Activated CD4-positive, alpha-beta T cell treated with anti-CD3 and anti-CD28 coated beads for 36 hours (primary cell): ENCODE data around the gene SCGN. TPM values are rescaled to one million over a fixed set of nuclear protein-coding genes. Genes with fewer than 3 reads are reported as not detected.

Experiments
- ATAC-seq: fragments of 200-7000 bp; cut with Tn5 transposase; one replicate; pipeline ENCODE4 v1.10.0; 2021; ENCODE audit warnings: mild to moderate bottlenecking, moderate library complexity
- CTCF ChIA-PET: fragments of 350-600 bp; sonication (Branson Sonifier 250); formaldehyde crosslinking; loops from one replicate; lab custom pipeline; 2021; ENCODE audit warnings: antibody characterized with exemption; lab: Charles Lee
- POLR2A ChIA-PET: fragments of 350-600 bp; sonication (Branson Sonifier 250); formaldehyde crosslinking; loops from one replicate; lab custom pipeline; 2021; ENCODE audit warnings: antibody characterized with exemption, inconsistent platforms; lab: Charles Lee
- DNase-seq: peaks from one replicate; pipeline ENCODE4 v3.0.0-alpha.2; 2020
- H3K27ac Mint-ChIP-seq: one replicate; pipeline ENCODE4 v1.8.0; 2021; ENCODE audit warnings: mixed read lengths
- H3K27me3 Mint-ChIP-seq: one replicate; pipeline ENCODE4 v1.8.0; 2021; ENCODE audit warnings: mixed read lengths
- H3K36me3 Mint-ChIP-seq: one replicate; pipeline ENCODE4 v1.8.0; 2021; ENCODE audit warnings: low read depth, mixed read lengths
- H3K4me1 Mint-ChIP-seq: one replicate; pipeline ENCODE4 v1.8.0; 2021; ENCODE audit warnings: mixed read lengths
- H3K4me3 Mint-ChIP-seq: one replicate; pipeline ENCODE4 v1.8.0; 2021; ENCODE audit warnings: mild to moderate bottlenecking, moderate library complexity, mixed read lengths
- H3K9me3 Mint-ChIP-seq: one replicate; pipeline ENCODE4 v1.8.0; 2021; ENCODE audit warnings: low read depth, mixed read lengths
- intact Hi-C, 2 experiments: fragments of 100-400 bp; cut with DNase I in 1 of 2; cut with micrococcal nuclease in 1 of 2; formaldehyde crosslinking; loops; one replicate each; pipeline versions ENCODE4 v1.14.2 to v1.15.1; 2022 to 2024; cut with DNase I, micrococcal nuclease
- total RNA-seq, 2 experiments: library from RNA; stranded (reverse); gene quantifications; one replicate each; pipeline ENCODE4 v1.2.3, GENCODE V29; 2021

The SCGN gene
- total RNA-seq, result not detected

- DNase-seq (peak; percentile 75), ATAC-seq (peak; percentile 47)
- CTCF ChIA-PET, result interaction anchor here (0.9 kb wide), 1 partner anchor 275 kb away, joined by 3 read pairs; no protein-coding TSS in a partner anchor
- H3K27me3 Mint-ChIP-seq, result peaks cover 51% of the 10 kb centered on the region
- H3K4me1 Mint-ChIP-seq, result peaks cover 3% of the 10 kb centered on the region
- POLR2A ChIA-PET, result no interaction called here
- intact Hi-C loops, result no loop called here
- no peaks in the 10 kb centered on the region for H3K9me3 Mint-ChIP-seq
- no peaks in the 10 kb centered on the region for H3K36me3 Mint-ChIP-seq
- H3K27ac Mint-ChIP-seq, result no peak within 1 kb of the TSS
- H3K4me3 Mint-ChIP-seq, result no peak within 1 kb of the TSS
Measured at GRCh38 chr6:25652007-25652515, at the start of gene SCGN. SCGN (plus strand) TSS chr6:25652215; CDS start chr6:25652404, 189 bp downstream.

GRCh38 chr6:25602674-25602982, 49.4 kb upstream of the SCGN start:
- H3K4me1 Mint-ChIP-seq, result no peaks in the 10 kb centered on the region
- H3K4me3 Mint-ChIP-seq, result no peak overlapping the region
- no peaks in the 10 kb centered on the region for H3K27me3 Mint-ChIP-seq
- no peaks in the 10 kb centered on the region for H3K9me3 Mint-ChIP-seq
- DNase-seq, result no peak
- ATAC-seq, result no peak
- intact Hi-C loops, result loop anchor here (1.0 to 5.0 kb wide), 6 partner anchors 46 to 379 kb away; no protein-coding TSS in a partner anchor
- H3K36me3 Mint-ChIP-seq, result no peaks in the 10 kb centered on the region
- CTCF ChIA-PET, result interaction anchor here (0.6 to 2.6 kb wide), 8 partner anchors 8 to 384 kb away, joined by 3 to 14 read pairs (median 6); no protein-coding TSS in a partner anchor
- H3K27ac Mint-ChIP-seq, result no peak overlapping the region
- POLR2A ChIA-PET, result no interaction called here

- H3K4me1 Mint-ChIP-seq, result no peaks in the 10 kb centered on the region
- no peaks in the 10 kb centered on the region for H3K9me3 Mint-ChIP-seq
- DNase-seq (no peak), ATAC-seq (no peak)
- ChIA-PET POLR2A (no interaction called here), CTCF (interaction anchor here (2.1 kb wide), 1 partner anchor 338 kb away, joined by 14 read pairs; no protein-coding TSS in a partner anchor)
- no peak overlapping the region for H3K4me3 Mint-ChIP-seq
- H3K27me3 Mint-ChIP-seq, result no peaks in the 10 kb centered on the region
- H3K36me3 Mint-ChIP-seq, result no peaks in the 10 kb centered on the region
- H3K27ac Mint-ChIP-seq, result no peak overlapping the region
- intact Hi-C loops, result loop anchor here (2.0 to 5.0 kb wide), 3 partner anchors 46 to 112 kb away; no protein-coding TSS in a partner anchor
Measured at GRCh38 chr6:25603251-25603650, 48.8 kb upstream of the SCGN start.

- Mint-ChIP-seq H3K4me3 (no peak overlapping the region), H3K4me1 (no peaks in the 10 kb centered on the region), H3K36me3 (no peaks in the 10 kb centered on the region), H3K27me3 (no peaks in the 10 kb centered on the region), H3K9me3 (no peaks in the 10 kb centered on the region), H3K27ac (no peak overlapping the region)
- POLR2A ChIA-PET, result no interaction called here
- DNase-seq (no peak), ATAC-seq (no peak)
- CTCF ChIA-PET, result interaction anchor here (0.8 to 2.5 kb wide), 2 partner anchors 47 to 345 kb away, joined by 3 to 8 read pairs; no protein-coding TSS in a partner anchor
- intact Hi-C loops, result loop anchor here in 1 of 2 experiments (2.0 kb wide), 1 partner anchor 327 kb away; no protein-coding TSS in a partner anchor
Measured at GRCh38 chr6:25606151-25606550, 45.9 kb upstream of the SCGN start.

GRCh38 chr6:25608558-25609174, 43.3 kb upstream of the SCGN start:
- intact Hi-C loops, result no loop called here
- Mint-ChIP-seq H3K36me3 (no peaks in the 10 kb centered on the region), H3K4me1 (no peaks in the 10 kb centered on the region), H3K27me3 (no peaks in the 10 kb centered on the region), H3K4me3 (no peak overlapping the region), H3K27ac (no peak overlapping the region), H3K9me3 (no peaks in the 10 kb centered on the region)
- DNase-seq (no peak), ATAC-seq (no peak)
- POLR2A ChIA-PET, result no interaction called here
- CTCF ChIA-PET, result interaction anchor here (1.3 kb wide), 1 partner anchor 343 kb away, joined by 4 read pairs; no protein-coding TSS in a partner anchor

- H3K36me3 Mint-ChIP-seq, result no peaks in the 10 kb centered on the region
- ATAC-seq (no peak), DNase-seq (no peak)
- H3K9me3 Mint-ChIP-seq, result no peaks in the 10 kb centered on the region
- H3K27me3 Mint-ChIP-seq, result no peaks in the 10 kb centered on the region
- H3K27ac Mint-ChIP-seq, result no peak overlapping the region
- no peak overlapping the region for H3K4me3 Mint-ChIP-seq
- no peaks in the 10 kb centered on the region for H3K4me1 Mint-ChIP-seq
- ChIA-PET POLR2A (no interaction called here), CTCF (no interaction called here)
- intact Hi-C loops, result no loop called here
Measured at GRCh38 chr6:25612666-25613065, 39.3 kb upstream of the SCGN start.

- H3K27ac Mint-ChIP-seq, result no peak overlapping the region
- CTCF ChIA-PET, result no interaction called here
- DNase-seq (no peak), ATAC-seq (no peak)
- intact Hi-C loops, result no loop called here
- H3K27me3 Mint-ChIP-seq, result no peaks in the 10 kb centered on the region
- H3K4me1 Mint-ChIP-seq, result no peaks in the 10 kb centered on the region
- POLR2A ChIA-PET, result no interaction called here
- no peak overlapping the region for H3K4me3 Mint-ChIP-seq
- no peaks in the 10 kb centered on the region for H3K36me3 Mint-ChIP-seq
- H3K9me3 Mint-ChIP-seq, result no peaks in the 10 kb centered on the region
Measured at GRCh38 chr6:25613415-25613814, 38.6 kb upstream of the SCGN start.

GRCh38 chr6:25614052-25614451, 38.0 kb upstream of the SCGN start:
- H3K36me3 Mint-ChIP-seq, result no peaks in the 10 kb centered on the region
- intact Hi-C loops, result no loop called here
- no peak overlapping the region for H3K4me3 Mint-ChIP-seq
- no peak overlapping the region for H3K27ac Mint-ChIP-seq
- H3K27me3 Mint-ChIP-seq, result no peaks in the 10 kb centered on the region
- no peak for DNase-seq
- ChIA-PET POLR2A (no interaction called here), CTCF (interaction anchor here (1.1 kb wide), 1 partner anchor 11 kb away, joined by 3 read pairs; no protein-coding TSS in a partner anchor)
- no peak for ATAC-seq
- H3K4me1 Mint-ChIP-seq, result no peaks in the 10 kb centered on the region
- H3K9me3 Mint-ChIP-seq, result no peaks in the 10 kb centered on the region

- H3K4me3 Mint-ChIP-seq, result no peak overlapping the region
- no peak for DNase-seq
- ChIA-PET POLR2A (no interaction called here), CTCF (interaction anchor here (0.6 to 1.1 kb wide), 2 partner anchors 9 to 125 kb away, joined by 3 read pairs; no protein-coding TSS in a partner anchor)
- H3K36me3 Mint-ChIP-seq, result no peaks in the 10 kb centered on the region
- H3K4me1 Mint-ChIP-seq, result no peaks in the 10 kb centered on the region
- intact Hi-C loops, result no loop called here
- H3K9me3 Mint-ChIP-seq, result no peaks in the 10 kb centered on the region
- H3K27me3 Mint-ChIP-seq, result no peaks in the 10 kb centered on the region
- no peak overlapping the region for H3K27ac Mint-ChIP-seq
- no peak for ATAC-seq
Measured at GRCh38 chr6:25615471-25615870, 36.5 kb upstream of the SCGN start.

- Mint-ChIP-seq H3K27ac (no peak overlapping the region), H3K36me3 (no peaks in the 10 kb centered on the region), H3K4me3 (no peak overlapping the region), H3K4me1 (no peaks in the 10 kb centered on the region), H3K9me3 (no peaks in the 10 kb centered on the region), H3K27me3 (no peaks in the 10 kb centered on the region)
- intact Hi-C loops, result no loop called here
- ATAC-seq, result no peak
- DNase-seq, result no peak
- ChIA-PET POLR2A (no interaction called here), CTCF (no interaction called here)
Measured at GRCh38 chr6:25617997-25618396, 34.0 kb upstream of the SCGN start.

- no peak for ATAC-seq
- CTCF ChIA-PET, result interaction anchor here (0.7 kb wide), 1 partner anchor 55 kb away, joined by 3 read pairs; no protein-coding TSS in a partner anchor
- POLR2A ChIA-PET, result no interaction called here
Measured at GRCh38 chr6:25619217-25619616, 32.8 kb upstream of the SCGN start.

GRCh38 chr6:25620391-25620790, 31.6 kb upstream of the SCGN start:
- ATAC-seq (no peak), DNase-seq (no peak)
- Mint-ChIP-seq H3K27ac (no peak overlapping the region), H3K4me3 (no peak overlapping the region), H3K9me3 (no peaks in the 10 kb centered on the region), H3K4me1 (no peaks in the 10 kb centered on the region), H3K27me3 (no peaks in the 10 kb centered on the region), H3K36me3 (no peaks in the 10 kb centered on the region)
- intact Hi-C loops, result no loop called here
- CTCF ChIA-PET, result interaction anchor here (0.6 kb wide), 1 partner anchor 355 kb away, joined by 3 read pairs; no protein-coding TSS in a partner anchor
- POLR2A ChIA-PET, result no interaction called here

More at GRCh38 chr6:25619217-25619616, 32.8 kb upstream of the SCGN start:
- intact Hi-C loops, result no loop called here
- Mint-ChIP-seq H3K27ac (no peak overlapping the region), H3K4me3 (no peak overlapping the region), H3K9me3 (no peaks in the 10 kb centered on the region), H3K36me3 (no peaks in the 10 kb centered on the region), H3K27me3 (no peaks in the 10 kb centered on the region), H3K4me1 (no peaks in the 10 kb centered on the region)
- no peak for DNase-seq
